ENCODE data around the gene CAMTA1.

CAMTA1 gene

GRCh38 chr1:7474143-7474490 lies 688.9 kb downstream of the CAMTA1 start:
- no peak for DNase-seq (ENCODE audit: low read depth)
- no peak overlapping the region for H3K4me3 ChIP-seq (ENCODE audit: low read length)
- TF ChIP-seq CTCF (conservative IDR thresholded peaks at IDR 0.05; ENCODE audit: low read length) = no peak

GRCh38 chr1:7474786-7475502 lies 689.7 kb downstream of the CAMTA1 start:
- H3K4me3 ChIP-seq (ENCODE audit: low read length) = no peak overlapping the region
- DNase-seq (ENCODE audit: low read depth) = no peak
- TF ChIP-seq CTCF (conservative IDR thresholded peaks at IDR 0.05; ENCODE audit: low read length) = no peak

- DNase-seq (ENCODE audit: low read depth) = no peak
- H3K4me3 ChIP-seq (ENCODE audit: low read length) = no peak overlapping the region
- TF ChIP-seq CTCF (conservative IDR thresholded peaks at IDR 0.05; ENCODE audit: low read length) = no peak
These were observed 690.4 kb downstream of the CAMTA1 start for GRCh38 chr1:7475691-7476090.

GRCh38 chr1:7476402-7476801 lies 691.1 kb downstream of the CAMTA1 start:
- no peak for DNase-seq (ENCODE audit: low read depth)
- no peak for TF ChIP-seq CTCF (conservative IDR thresholded peaks at IDR 0.05; ENCODE audit: low read length)

GRCh38 chr1:7476861-7477547 lies 691.8 kb downstream of the CAMTA1 start:
- H3K4me3 ChIP-seq (ENCODE audit: low read length) = no peak overlapping the region
- TF ChIP-seq CTCF (conservative IDR thresholded peaks at IDR 0.05; ENCODE audit: low read length) = no peak
- DNase-seq (ENCODE audit: low read depth) = peak; percentile 13

More at GRCh38 chr1:7476402-7476801, 691.1 kb downstream of the CAMTA1 start:
- no peak overlapping the region for H3K4me3 ChIP-seq (ENCODE audit: low read length)

DNA sequence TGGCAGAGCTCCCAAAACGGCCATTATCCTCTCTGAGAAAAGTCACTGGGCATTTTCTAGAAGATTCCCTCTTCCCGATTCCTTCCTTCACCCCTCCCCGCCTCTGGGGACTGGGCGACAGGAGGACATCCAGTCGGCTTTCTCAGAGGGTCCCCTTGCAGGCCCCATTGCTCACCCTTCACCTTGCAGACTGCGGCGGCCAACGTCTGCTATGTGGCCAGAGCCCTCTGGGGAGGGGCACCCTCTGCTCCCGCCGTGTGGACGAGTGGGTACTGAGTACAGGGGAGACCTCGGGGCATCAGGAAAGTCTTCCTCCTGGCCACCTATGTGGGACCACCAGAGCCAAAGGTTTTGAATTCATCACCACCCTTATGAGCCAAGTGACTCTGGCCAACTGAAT lies 692.3 kb downstream of the CAMTA1 start:
- TF ChIP-seq CTCF (conservative IDR thresholded peaks at IDR 0.05; ENCODE audit: low read length) = no peak
- H3K4me3 ChIP-seq (ENCODE audit: low read length) = no peak overlapping the region
- no peak for DNase-seq (ENCODE audit: low read depth)
